ENCODE data around the gene LZTR1.
"Not testable (repeated sequence)": the region's sequence is repeated elsewhere in the genome, so short reads cannot be mapped to it uniquely, and the experiment has no call there.

Gene LZTR1

GRCh38 chr22:21020802-21021429 is 38.8 kb downstream of the LZTR1 start:
- no peak for DNase-seq

- DNase-seq: no peak
Observed at GRCh38 chr22:21022507-21022906, 40.4 kb downstream of the LZTR1 start.

DNA sequence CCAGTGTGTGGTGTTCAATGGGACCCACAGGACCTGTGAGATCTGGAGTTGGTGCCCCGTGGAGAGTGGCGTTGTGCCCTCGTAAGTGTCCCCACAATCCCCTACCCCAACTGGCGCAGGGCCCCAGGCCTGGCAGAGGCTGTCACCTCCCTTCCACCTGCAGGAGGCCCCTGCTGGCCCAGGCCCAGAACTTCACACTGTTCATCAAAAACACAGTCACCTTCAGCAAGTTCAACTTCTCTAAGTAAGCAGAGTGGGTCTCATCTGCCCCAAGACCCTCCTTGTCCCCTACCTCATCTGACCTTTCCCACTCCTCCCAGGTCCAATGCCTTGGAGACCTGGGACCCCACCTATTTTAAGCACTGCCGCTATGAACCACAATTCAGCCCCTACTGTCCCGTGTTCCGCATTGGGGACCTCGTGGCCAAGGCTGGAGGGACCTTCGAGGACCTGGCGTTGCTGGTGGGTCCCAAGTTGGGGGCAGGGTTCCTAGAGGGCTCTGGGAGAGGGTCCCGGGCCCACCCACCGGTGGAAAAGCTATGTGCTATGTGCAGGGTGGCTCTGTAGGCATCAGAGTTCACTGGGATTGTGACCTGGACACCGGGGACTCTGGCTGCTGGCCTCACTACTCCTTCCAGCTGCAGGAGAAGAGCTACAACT is 41.0 kb downstream of the LZTR1 start:
- DNase-seq: no peak

- no peak for DNase-seq
Observed at GRCh38 chr22:21025266-21025665, 43.2 kb downstream of the LZTR1 start.

DNA sequence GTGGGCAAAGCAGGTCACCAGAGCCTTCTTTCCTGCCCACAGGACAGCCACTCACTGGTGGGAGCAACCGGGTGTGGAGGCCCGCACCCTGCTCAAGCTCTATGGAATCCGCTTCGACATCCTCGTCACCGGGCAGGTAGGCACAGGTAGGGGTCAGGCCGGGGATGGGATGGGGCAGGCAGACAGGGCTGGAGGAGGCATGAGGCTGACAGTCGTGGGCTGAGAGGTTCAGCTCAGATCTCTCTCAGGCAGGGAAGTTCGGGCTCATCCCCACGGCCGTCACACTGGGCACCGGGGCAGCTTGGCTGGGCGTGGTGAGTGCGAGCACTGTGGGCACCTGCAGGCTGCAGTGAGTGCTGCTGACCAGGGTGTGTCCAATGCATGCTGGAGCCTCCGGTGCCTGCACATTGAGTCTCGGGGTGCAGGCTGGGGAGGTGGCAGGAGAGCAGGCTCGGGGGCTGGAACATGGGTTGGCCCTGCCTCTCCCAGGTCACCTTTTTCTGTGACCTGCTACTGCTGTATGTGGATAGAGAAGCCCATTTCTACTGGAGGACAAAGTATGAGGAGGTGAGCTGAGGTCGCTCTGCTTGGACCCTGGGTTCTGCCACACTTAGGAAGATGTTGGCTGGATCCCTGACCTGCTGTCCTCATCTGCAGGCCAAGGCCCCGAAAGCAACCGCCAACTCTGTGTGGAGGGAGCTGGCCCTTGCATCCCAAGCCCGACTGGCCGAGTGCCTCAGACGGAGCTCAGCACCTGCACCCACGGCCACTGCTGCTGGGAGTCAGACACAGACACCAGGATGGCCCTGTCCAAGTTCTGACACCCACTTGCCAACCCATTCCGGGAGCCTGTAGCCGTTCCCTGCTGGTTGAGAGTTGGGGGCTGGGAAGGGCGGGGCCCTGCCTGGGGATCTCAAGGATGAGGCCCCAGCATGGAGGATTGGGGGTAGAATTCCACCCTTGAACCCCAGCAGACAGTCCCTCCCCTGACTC is 44.0 kb downstream of the LZTR1 start:
- DNase-seq: no peak

- no peak for DNase-seq
Observed at GRCh38 chr22:21026783-21027692, 44.9 kb downstream of the LZTR1 start.

DNA sequence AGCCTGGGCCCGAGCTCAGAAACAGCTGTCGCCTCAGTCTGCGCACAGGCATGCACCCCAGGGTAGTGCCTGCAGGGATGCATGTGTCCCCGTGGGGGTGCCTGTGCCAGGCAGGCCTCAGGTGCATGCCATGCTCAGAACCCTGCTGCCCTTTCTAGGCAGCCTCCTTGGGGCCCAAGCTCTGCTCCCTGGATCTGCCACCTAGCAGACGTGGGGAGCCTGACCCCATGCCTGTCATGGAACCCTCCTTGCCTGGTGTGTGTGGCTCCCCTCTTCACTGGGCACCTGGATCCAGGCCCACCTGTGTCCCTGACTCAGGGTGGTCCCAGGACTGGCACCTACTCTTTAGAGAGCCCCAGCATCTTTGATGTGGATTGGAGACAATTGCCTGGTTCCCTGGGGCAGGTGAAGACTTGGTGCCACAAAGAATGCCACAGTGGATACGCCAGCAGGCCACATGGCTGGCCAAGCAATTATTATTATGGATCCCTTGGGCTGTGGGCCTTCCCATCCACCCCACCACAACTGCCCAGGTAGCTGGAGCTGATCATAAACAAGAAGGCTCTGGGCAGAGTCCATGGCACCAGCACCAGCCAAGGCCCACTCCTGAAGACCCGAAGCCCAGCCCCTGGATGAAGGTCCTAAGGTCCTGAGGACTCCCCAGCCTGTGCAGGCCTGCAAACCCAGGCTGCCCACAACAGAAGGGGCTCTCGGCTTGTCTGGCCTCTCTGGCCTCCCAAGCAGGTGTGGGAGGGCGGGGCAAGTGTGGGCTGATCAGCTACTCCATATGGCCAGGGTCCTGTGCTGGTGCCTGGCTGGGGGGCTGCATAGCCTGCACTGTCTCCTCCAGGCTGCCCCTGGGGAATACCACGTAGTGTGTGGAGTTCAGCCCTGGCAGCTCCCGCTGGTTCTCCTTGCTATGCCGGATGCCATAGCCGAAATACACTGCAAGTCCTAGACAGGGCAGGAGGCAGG is 46.5 kb downstream of the LZTR1 start:
- DNase-seq: no peak

- no peak for DNase-seq
Observed at GRCh38 chr22:21029486-21030025, 47.5 kb downstream of the LZTR1 start.

DNA sequence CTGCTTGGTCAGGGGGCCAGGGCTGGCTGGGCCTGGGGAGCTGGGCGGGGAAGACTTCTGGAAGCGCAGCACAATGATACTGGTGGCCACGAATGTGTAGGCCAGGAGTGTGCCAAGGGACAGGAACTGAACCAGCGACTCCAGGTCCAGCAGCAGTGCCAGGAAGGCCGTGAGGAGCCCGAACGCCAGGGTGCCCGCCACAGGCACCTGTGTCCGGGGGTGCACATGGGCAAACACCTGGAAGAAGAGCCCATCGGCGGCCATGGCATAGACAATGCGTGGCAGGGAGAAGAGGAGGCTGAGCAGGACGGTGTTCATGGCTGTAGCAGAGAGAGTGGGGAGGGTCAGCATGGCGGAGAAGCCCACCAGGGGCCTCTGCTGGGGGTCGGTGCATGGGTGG is 47.9 kb downstream of the LZTR1 start:
- no peak for DNase-seq

GRCh38 chr22:21030621-21031544 is 48.8 kb downstream of the LZTR1 start:
- no peak for DNase-seq

DNA sequence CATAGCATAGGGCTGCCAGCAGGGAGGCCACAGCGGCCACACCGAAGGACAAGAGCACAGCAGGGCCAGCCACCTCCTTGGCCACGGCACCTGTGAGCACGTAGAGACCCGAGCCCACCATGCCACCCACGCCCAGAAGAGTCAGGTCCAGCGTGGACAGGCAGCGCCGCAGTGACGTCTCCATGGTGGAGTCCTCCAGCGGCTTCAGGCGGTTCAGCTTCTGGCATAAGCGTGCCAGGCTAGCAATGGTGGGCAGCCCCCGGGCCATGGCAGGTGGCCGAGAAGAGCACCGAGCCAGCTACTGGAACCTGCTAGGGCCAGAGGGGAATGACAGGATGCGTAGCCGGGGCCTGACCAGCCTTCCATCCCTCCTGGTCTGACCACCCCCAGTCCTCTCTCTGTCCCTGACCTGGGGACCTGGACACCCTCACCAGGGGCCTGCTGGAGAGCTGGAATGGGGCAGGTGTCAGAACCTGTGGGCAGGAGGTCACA is 49.5 kb downstream of the LZTR1 start:
- DNase-seq: no peak

DNA sequence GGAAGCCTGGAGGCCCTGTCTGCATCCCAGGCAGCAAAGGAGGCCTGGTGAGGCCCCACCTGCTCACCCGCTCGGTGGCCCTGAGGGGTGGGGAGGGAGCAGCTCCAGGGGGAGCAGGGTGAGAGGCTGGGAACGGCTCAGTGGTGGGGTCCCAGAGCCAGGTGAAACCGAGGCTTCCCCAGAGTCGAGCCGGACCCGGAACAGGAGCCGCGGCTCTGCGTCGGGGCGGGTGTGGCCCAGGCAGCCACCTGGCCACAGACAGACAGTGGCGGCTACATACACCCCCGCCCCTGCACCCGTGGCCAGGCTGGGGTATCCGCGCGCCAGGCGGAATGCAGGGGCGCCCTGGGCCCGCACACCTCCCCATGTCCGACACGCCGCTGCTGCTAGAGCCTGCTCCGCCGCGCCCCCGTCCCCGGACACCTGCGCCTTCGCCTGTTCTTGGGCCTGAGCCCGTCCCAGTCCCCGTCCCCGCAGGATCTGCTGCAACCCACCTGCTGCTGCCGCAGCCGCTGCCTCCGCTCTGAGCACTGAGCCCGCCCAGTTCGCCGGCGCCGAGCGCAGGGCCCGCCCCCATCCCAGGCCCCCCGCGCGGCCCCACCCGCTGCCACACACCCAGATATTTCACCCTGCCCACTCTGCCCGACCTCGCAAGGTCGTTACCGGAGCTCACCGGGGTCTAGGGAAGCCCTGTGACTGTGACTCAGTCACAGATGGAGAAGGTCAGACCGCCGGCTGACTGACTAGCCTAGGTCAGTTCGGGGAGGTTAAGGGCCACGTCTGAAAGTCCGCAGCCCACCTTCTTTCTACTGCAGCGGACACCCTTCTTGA is 50.2 kb downstream of the LZTR1 start, which contains the start of gene SLC7A4:
Gene SLC7A4, minus strand, starts transcription at position 525 of the 831 bp plus-strand sequence. CDS start 749 bp downstream, outside the sequence.
- peak; percentile 32 for DNase-seq

- DNase-seq: no peak
Observed at GRCh38 chr22:21032868-21033688, 51.0 kb downstream of the LZTR1 start.

DNA sequence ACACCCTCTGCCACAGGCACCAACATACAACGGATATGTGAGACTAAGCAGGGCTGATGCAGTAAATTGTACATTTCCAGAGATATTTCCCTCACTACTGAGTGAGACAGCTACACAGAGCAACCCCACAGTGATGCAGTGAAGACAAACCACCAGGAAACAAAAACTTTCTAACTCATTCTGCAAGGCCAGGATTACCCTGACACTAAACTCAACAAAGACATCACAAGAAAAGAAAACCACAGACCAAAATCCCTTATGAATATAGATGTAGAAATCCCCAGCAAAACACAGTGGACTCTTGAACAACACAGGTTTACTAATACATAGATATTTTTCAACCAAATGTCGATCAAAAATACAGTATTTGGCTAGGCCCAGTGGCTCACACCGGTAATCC is 51.8 kb downstream of the LZTR1 start:
- no peak for DNase-seq

- DNase-seq: no peak
Observed at GRCh38 chr22:21034989-21035388, 52.9 kb downstream of the LZTR1 start.

DNA sequence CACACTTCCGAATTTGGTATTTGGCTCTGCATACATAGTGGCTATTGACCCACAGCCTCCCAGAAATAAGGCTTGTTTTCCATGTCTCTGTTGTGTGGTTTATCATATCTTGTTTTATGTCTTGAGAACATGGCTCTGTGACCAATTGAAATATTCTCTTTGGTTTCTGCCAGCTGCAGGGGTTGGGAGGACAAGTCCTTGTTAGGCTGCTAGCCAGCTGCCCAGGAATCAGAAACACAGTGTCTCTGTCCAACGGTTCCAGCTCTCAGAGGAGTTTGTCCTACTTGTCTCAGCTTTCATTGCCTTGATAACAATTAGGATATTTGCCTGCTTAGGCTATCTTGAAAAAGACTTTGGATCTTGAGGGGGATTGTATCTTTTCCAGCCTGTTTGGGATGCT is 56.3 kb downstream of the LZTR1 start:
- DNase-seq: no peak

- DNase-seq: not testable (repeated sequence)
Observed at GRCh38 chr22:21039158-21039557, 57.1 kb downstream of the LZTR1 start.

GRCh38 chr22:21041937-21042336 is 59.8 kb downstream of the LZTR1 start:
- no peak for DNase-seq
